ENCODE measurements around the gene PLCXD3. TPM values are rescaled to one million over a fixed set of nuclear protein-coding genes. Genes with fewer than 3 reads are reported as not detected.

The PLCXD3 gene
- polyA plus RNA-seq, 3 donors, result 1.4 to 11.2 (median 1.4) TPM

DNA sequence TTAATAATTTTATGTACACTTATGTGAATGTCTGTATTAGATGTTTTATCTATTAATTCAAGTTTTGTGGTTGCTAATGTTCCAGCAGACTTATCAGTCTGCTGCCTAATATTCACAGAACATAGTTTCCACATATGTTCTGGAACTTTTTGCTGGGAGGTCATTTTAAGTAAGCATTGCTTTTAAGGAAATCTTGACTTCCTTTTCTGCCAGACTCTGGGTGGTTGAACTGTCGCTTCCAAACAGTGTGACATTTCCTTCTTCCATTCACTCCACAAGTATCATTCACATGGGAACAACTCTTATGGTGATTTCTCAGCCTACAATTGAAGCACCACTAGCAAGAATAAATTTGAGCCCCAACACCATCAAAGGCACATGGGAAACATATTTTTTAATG is 82.9 kb downstream of the PLCXD3 start:
- WGBS, 3 donors, result 33 to 83% (median 37%) methylated on average over 1 of the region's 1 CpG
- H3K27ac ChIP-seq (ENCODE audit: low read depth, low read length), result no peak overlapping the region

DNA sequence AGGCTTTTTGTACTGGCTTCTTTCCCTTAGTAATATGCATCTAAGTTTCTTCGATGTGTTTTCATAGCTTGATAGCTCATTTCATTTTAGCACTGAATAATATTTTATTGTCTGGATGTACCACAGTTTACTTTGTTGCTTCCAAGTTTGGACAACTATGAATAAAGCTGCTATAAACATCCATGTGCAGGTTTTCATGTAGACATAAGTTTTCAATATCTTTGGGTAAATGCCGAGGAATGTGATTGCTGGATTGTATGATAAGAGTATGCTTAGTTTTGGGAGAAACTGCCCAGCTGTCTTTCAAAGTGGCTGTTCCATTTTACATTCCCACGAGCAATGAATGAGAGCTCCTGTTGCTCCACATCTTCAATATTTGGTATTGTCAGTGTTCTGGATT is 84.7 kb downstream of the PLCXD3 start:
- 55 to 78% (median 63%) methylated on average over 3 of the region's 3 CpGs for WGBS, 3 donors
- no peak overlapping the region for H3K27ac ChIP-seq (ENCODE audit: low read depth, low read length)

DNA sequence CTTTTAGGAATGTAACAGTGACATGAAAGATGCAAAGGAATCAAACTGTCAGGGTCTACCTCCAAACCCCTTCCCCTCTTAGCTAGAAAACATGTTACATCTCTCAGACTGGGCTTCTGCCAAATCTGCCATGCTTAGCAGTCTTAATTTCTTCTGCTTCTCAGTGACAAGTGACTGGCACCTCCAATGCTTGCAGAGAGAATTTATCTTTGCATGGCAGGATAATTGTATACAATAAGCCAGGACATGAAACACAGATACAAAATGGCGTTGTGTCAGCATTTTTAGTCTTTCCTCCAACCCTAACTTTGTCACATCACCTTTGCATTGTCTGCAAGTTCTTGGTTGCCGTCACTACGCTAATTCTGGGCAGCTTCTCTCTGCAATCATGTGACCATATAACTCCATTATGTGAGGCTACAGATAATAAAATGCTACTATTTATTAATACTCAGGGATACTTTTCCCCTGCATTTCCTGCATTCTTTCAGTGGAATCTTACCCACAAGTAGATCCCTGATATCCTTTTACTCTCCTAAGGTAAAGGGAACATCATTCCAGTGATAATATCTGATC is 89.8 kb downstream of the PLCXD3 start:
- 80 to 90% (median 82%) methylated on average over 3 of the region's 3 CpGs for WGBS, 3 donors
- H3K27ac ChIP-seq (ENCODE audit: low read depth, low read length), result no peak overlapping the region

DNA sequence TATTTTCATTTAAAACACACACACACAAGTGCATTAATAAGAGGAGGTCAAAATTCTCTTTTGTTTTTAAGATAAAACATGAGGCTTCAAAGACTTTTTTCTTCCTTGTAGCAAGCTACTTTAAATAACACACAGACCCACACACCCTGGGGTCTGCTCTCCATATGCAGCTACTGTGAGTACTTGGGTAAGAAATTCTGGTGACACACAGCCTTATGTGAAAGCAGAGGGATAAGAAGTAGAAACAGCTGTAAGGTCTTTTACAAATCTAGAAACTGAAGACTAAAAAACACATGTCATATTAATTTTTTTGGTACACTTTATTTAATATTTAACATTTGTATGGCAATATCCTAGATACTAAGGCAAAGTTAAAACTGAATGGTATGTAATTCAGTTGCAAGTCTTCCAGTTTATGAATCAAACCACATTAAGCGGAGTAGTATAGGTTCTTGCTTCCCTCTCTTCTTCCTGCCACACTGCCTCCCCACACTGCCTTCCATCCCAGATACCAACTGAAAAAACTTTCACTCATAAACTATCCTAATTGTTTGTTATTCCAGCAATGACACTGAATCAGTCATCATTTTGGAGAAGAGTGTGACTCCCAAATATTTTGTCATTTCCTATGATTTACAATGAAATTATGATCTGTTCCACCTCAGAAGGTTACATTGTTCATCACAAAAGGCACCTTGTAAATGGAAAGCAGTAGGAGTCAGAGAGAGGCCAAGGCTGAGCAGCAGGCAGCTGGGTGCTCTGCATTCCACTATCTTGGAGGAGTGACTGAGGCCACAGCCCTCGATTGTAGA is 92.0 kb downstream of the PLCXD3 start:
- H3K27ac ChIP-seq (ENCODE audit: low read depth, low read length), result no peak overlapping the region
- 66 to 82% (median 70%) methylated on average over 2 of the region's 2 CpGs for WGBS, 3 donors

DNA sequence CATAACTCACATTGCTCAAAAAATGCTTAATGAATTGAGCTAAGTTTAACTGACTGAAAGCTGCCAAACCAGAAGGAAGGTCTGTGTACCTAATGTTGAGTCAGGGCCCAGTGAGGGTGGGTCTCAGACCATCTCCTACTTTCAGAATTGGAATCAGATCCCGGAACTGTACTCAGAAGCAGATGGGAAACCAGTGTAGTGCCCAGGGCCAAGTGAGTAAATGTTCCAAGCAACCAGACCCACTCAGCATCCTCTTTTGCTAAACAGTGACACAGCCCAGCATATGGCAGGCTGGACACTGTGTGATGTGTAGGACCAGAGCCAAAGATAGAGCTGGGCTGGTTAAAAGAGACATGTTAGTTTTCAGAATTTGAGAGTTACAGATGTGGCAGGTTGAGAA is 94.1 kb downstream of the PLCXD3 start:
- 89 to 94% (median 93%) methylated on average over 1 of the region's 1 CpG for WGBS, 3 donors
- no peak overlapping the region for H3K27ac ChIP-seq (ENCODE audit: low read depth, low read length)

DNA sequence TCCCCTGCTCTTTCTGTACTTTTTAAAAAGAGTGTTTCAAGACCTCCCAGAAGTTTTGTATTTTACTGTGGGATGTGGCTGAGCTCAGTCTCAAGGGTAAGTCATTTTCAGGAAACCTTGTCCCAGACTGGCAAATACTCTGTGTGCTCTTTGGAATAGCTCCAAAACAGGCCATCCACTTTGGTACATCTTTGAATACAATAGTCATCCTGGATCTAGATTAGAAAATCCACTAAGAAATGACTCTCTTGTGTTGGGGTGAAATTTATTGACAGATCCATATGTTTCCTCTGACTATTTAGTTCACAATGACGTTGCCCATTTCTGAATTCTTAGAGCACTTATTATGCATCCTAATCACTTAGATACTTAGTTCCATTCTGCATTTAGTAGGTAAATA is 95.2 kb downstream of the PLCXD3 start:
- WGBS, 3 donors, result 63 to 80% (median 79%) methylated on average over 1 of the region's 1 CpG
- no peak overlapping the region for H3K27ac ChIP-seq (ENCODE audit: low read depth, low read length)

DNA sequence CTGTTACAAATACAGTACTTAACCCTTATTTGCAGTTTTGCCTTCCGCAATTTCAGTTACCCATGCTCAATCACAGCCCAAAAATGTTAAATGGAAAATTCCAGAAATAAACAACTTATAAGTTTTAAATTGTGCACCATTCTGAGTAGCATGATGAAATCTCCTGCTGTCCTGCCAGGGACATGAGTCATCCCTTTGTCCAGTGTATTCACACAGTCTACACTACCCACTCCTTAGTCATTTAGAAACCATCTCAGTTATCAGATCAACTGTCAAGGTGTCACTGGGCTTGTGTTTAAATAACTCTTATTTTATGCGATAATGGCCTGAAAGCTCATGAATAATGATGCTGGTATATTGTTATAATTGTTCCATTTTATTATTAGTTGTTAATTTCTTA is 95.8 kb downstream of the PLCXD3 start:
- 86 to 90% (median 89%) methylated on average over 2 of the region's 2 CpGs for WGBS, 3 donors
- H3K27ac ChIP-seq (ENCODE audit: low read depth, low read length), result no peak overlapping the region

DNA sequence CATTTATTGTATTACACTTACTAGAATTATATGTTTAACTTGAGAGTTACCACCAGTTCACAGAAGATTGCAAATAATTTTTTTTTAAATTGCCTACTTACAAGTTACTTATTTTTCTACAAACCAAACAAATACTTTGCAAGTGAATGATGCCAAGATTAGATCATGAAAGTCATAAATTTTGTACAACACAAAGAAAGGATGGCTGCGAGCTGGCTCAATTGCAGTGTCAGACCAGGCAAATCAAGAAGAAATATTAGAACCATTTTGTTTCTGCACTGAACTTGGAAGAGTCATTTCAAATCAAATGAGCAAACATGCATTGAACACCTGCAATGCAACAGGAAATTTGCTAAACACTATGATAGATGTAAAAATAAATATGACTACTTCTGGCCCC is 97.3 kb downstream of the PLCXD3 start:
- 41 to 69% (median 68%) methylated on average over 1 of the region's 1 CpG for WGBS, 3 donors
- no peak overlapping the region for H3K27ac ChIP-seq (ENCODE audit: low read depth, low read length)

DNA sequence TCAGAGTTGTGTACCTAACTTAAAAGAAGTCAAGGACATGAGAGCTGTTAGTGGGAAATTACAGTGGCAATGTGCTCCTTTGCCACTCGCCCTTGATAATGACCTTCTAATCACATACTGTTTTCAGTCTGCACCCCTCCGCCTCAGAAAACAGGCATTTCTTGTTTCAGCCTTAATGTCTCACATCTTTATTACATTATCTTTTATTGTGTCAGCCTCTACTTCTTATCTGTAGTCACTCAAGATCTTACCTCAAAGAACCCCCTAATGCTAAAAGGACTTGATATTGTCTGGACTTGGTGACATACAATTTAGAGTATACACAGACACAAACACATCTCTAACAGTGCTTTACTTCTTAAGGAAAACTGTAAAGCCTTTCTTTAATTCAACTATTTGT is 97.9 kb downstream of the PLCXD3 start:
- H3K27ac ChIP-seq (ENCODE audit: low read depth, low read length), result no peak overlapping the region
- 32 to 87% (median 82%) methylated on average over 2 of the region's 2 CpGs for WGBS, 3 donors

DNA sequence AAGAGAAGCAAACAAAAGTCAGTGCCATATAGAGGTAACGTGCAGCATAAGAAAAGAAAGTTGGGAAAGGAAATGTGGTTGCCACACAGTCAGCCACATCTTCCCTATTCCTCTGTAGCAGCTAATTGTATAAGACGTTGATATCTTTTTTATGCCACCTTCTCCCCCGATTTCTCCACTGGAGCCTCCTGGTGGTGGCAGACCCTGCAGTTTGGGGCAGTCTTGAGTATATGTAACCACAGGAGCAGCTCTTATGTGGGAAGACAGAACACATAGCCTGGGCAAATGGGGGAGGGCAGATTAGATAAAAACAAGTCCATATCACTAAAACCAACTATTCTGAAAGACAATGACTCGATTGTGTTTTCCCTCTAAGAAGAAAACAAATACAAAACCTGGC is 99.7 kb downstream of the PLCXD3 start:
- WGBS, 3 donors, result 54 to 72% (median 71%) methylated on average over 4 of the region's 4 CpGs
- no peak overlapping the region for H3K27ac ChIP-seq (ENCODE audit: low read depth, low read length)

DNA sequence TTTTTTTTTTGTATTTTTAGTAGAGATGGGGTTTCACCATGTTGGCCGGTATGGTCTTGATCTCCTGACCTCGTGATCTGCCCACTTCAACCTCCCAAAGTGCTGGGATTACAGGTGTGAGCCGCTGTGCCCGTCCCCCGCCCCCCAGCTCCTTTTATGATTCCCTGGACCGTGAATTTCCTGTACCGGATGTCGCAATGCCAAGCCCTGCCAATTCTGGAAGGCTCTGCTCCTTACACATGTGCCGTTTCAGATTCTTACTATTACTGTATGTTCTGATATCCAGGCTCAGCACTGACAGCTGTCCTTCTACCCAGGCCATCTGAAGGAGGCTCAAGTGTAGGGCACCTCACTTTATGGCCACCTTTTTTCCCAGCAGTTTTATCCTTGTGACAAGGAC is 100.1 kb downstream of the PLCXD3 start:
- H3K27ac ChIP-seq (ENCODE audit: low read depth, low read length), result no peak overlapping the region
- 71 to 90% (median 85%) methylated on average over 9 of the region's 9 CpGs for WGBS, 3 donors

DNA sequence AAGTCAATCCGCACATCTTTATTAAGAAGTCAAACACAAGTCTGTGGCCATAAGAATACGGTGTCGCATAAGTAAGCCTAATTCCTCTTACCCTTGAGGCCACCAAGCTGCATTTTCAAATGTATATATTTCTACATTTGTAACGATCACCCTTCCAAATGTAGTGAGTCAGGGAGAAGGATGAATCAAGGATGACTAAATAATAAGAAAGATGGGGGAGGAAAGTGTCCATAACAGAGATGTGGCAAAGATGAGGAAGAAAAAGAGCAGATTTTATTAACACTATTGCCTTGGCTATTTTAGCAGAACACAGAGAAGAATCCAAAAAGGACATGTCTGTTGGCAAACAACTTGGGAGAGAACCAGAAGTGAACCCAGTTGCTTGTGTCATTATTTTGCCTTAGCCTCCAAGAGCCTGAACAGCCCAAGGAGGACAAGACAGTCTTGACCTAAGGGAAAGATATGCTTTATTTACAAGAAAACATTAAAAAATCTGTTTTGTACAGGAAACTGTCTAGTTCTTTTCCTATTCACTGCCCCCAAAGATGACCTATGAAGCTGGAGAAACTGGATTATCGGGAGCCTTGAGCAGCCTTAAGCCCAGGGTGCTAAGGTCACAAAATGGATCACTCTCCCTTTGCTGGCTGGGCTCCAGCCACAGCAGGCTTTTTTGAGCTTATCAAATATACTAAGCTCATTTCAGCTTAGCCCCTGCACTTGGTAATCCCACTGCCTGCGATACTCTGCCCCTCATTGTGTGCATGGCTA is 101.5 kb downstream of the PLCXD3 start:
- 75 to 80% (median 79%) methylated on average over 6 of the region's 6 CpGs for WGBS, 3 donors
- H3K27ac ChIP-seq (ENCODE audit: low read depth, low read length), result no peak overlapping the region

DNA sequence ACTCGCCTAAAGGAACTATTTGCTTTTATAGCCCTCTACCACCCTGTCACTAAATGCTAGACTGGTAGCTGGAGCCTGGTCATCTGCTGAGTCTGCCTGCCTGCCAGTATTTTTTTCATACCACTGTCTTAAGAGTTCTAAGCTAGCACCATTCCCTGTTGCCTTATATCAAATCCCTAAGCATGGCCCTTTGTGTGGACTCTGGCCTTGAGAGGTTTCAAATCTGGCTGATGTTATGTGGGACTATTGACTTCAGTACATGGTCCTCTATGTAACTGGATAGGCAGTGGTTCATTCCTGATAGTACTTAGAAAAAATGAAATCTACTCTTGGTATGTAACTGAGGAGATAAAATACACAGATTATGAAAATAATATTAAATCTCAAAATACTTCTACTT is 103.5 kb downstream of the PLCXD3 start:
- H3K27ac ChIP-seq (ENCODE audit: low read depth, low read length), result no peak overlapping the region
- 82 to 86% (median 84%) methylated on average over 1 of the region's 1 CpG for WGBS, 3 donors

DNA sequence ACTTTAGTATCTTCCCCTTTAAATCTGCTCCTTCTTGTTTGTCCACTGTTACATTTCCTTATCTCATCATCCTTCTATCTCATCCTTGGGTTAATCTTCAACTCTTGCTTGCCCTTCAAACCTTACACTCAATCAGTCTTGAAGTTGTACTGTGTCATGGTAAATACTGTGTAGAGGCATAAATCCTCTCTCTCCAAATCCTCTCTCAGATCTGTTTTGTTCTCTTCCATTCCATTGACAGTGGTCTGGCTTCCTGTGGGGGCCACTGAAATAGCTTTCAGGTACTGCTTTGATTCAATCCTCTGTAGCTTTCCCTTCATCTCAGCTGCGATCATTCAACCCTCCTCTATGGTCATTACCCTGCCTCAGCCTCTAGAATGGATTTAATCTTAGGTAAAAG is 104.0 kb downstream of the PLCXD3 start:
- no peak overlapping the region for H3K27ac ChIP-seq (ENCODE audit: low read depth, low read length)
- 88 to 96% (median 95%) methylated on average over 1 of the region's 1 CpG for WGBS, 3 donors

DNA sequence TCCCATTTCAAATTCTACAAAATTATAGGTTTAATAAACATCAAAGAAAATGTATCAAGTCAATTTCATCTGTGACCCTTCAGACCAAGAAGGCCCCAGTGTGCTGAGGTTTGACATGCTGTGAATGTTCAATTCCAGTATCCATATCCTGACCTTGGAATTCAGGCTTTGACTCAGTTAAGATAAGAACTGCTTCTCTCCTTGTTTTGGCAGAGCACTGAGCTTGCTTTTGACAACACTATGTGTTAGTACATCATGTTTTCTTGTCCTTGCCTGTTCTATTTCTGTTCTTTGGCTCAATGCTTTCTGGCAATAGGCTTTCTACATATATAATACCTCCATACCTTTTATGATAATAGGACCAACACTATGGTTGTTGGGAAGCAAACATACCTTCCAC is 105.6 kb downstream of the PLCXD3 start:
- no peak overlapping the region for H3K27ac ChIP-seq (ENCODE audit: low read depth, low read length)

DNA sequence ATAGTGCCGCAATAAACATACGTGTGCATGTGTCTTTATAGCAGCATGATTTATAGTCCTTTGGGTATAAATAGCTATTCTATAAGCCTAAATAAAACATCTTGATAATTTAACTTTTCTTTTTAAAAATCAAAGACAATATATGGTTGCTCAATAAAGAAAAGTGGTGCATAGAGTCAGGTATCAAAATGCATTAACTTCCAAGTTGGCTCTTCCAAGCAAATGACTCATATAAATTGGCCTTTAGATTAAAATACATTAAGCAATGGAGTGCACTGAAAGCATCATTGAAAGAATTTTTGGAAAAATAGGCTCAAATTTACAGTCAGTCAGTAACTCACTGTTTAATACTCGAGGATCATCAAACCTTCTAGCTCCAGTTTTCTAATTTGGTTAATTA is 106.6 kb downstream of the PLCXD3 start:
- 84 to 90% (median 84%) methylated on average over 3 of the region's 3 CpGs for WGBS, 3 donors

DNA sequence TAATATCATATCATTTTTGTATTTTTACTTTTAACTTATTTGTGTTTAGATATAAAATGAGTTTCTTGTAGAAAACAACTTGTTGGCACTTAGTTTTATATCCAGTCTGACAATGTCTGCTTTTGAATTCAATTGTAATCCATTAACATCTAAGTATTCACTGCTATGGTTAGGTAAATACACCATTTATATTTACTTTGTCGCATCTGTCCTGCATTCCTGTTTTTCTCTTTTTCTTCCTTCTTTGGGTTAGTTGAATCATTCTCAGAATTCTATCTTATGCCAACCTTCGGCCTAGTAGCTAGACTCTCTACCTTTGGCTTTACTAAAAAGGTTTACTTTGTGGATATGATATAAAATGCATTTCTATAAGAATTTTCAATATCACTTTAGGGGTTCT is 107.6 kb downstream of the PLCXD3 start:
- no peak overlapping the region for H3K27ac ChIP-seq (ENCODE audit: low read depth, low read length)
- WGBS, 3 donors, result 82 to 99% (median 94%) methylated on average over 2 of the region's 2 CpGs

More for the DNA sequence above, 106.6 kb downstream of the PLCXD3 start:
- H3K27ac ChIP-seq (ENCODE audit: low read depth, low read length), result no peak overlapping the region

DNA sequence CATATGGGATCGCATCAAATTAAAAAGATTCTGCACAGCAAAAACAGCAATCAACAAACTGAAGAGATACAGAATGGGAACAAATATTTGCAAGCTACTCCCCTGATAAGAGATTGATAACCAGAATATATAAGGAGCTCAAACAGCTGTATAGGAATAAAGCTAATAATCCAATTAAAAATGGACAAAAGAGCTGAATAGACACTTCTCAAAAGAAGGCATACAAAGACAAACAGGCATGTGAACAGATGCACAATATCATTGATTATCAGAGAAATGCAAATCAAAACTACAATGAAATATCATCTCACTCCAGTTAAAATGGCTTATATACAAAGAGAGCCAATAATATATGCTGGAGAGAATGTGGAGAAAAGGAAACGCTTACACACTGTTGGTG is 110.6 kb downstream of the PLCXD3 start:
- 74 to 91% (median 89%) methylated on average over 2 of the region's 2 CpGs for WGBS, 3 donors
- no peak overlapping the region for H3K27ac ChIP-seq (ENCODE audit: low read depth, low read length)

DNA sequence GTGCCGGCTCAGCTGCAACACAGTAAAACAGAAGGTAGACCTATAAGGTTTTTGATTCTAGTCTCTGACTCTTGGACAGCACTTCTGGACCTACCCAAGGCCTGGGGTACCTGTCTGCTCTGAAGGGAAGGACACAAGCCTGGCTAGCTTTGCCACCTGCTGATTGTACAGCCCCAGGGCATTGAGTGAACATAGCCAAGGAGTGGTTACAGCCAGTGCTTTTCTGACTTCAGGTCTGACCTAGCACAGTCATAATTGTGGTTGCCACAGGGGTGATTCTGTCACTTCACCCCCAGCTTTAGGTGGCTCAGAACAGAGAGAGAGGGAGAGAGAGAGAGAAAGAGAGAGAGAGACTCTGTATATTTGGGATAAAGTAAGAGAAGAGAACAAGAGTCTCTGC is 118.4 kb downstream of the PLCXD3 start:
- WGBS, 3 donors, result 90 to 100% (median 100%) methylated on average over 1 of the region's 1 CpG
- H3K27ac ChIP-seq (ENCODE audit: low read depth, low read length), result no peak overlapping the region

DNA sequence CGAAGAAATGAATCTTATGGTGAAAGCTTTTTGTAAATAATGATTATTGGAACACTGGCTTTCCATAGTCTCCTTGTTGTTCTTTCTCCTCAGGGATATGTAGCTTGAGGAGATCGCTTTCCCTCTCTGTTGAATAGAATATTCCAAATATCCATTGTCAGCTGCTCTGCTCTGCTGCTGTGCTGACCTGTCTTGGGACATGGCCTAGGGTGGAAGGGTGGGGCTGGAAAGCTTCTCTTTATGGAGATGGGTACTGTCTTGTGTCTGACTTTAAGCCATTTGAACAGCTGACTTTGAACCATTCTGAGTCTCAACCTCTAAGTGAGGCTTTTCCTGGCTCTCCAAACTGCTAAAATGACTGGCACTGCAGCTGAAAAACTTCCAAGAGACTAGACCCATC is 135.8 kb downstream of the PLCXD3 start:
- no peak overlapping the region for H3K27ac ChIP-seq (ENCODE audit: low read depth, low read length)
- 79 to 87% (median 86%) methylated on average over 2 of the region's 2 CpGs for WGBS, 3 donors
